IMR-90 (cell line): ENCODE data around the gene JAKMIP1. TPM values are rescaled to one million over a fixed set of nuclear protein-coding genes. Genes with fewer than 3 reads are reported as not detected.

ENCODE experiments used
- ATAC-seq: fragments of 200-7000 bp; cut with Tn5 transposase; 2 replicates; pipeline ENCODE4 v1.9.1; 2020; ENCODE audit warnings: low read depth, mild to moderate bottlenecking, moderate library complexity
- BruUV-seq: library from RNA; stranded (reverse); fragments of 400-500 nt; replicated peaks from 2 replicates; lab custom pipeline; 2021; lab: Mats Ljungman, UMichigan
- CTCF ChIA-PET: fragments of 300-600 bp; formaldehyde crosslinking; extraction: SDS; loops from one replicate; lab custom pipeline; 2021; ENCODE audit warnings: antibody characterized with exemption; lab: Yijun Ruan, JAX
- POLR2A ChIA-PET: fragments of 300-600 bp; sonication (Branson Sonifier 250); formaldehyde crosslinking; loops from one replicate; lab custom pipeline; 2022; ENCODE audit warnings: antibody characterized with exemption; ENCODE audit not compliant: unreplicated experiment; lab: Charles Lee
- DNase-seq: peaks from one replicate; pipeline ENCODE4 v3.0.0; 2013
- H2AFZ ChIP-seq: replicated peaks from 2 replicates; pipeline ENCODE3; 2013; ENCODE audit warnings: low read length, mild to moderate bottlenecking; ENCODE audit not compliant: poor library complexity
- H2AK5ac ChIP-seq: 2 replicates; pipeline ENCODE4 v1.6.1; 2013; ENCODE audit warnings: low read depth, low read length, inconsistent platforms
- H2AK9ac ChIP-seq: replicated peaks from 2 replicates; pipeline ENCODE3; 2013; ENCODE audit warnings: mild to moderate bottlenecking, low read depth, low read length, moderate library complexity; ENCODE audit not compliant: poor library complexity
- H2BK120ac ChIP-seq: 2 replicates; pipeline ENCODE4 v1.6.1; 2013; ENCODE audit warnings: low read depth, low read length, inconsistent platforms
- H2BK15ac ChIP-seq: 3 replicates; pipeline ENCODE4 v1.6.1; 2013; ENCODE audit warnings: low read depth, low read length, inconsistent platforms
- H2BK20ac ChIP-seq: 2 replicates; pipeline ENCODE4 v1.6.1; 2013; ENCODE audit warnings: low read depth, mild to moderate bottlenecking, inconsistent platforms, low read length, moderate library complexity
- H2BK5ac ChIP-seq: 2 replicates; pipeline ENCODE4 v1.6.1; 2013; ENCODE audit warnings: mild to moderate bottlenecking, low read depth, low read length, inconsistent platforms; ENCODE audit not compliant: poor library complexity, severe bottlenecking
- H3K14ac ChIP-seq: replicated peaks from 2 replicates; pipeline ENCODE4 v1.6.1; 2013; ENCODE audit warnings: low read depth, low read length, inconsistent platforms
- H3K18ac ChIP-seq: 2 replicates; pipeline ENCODE4 v1.6.1; 2013; ENCODE audit warnings: low read depth, low read length, control low read depth
- H3K23ac ChIP-seq: 2 replicates; pipeline ENCODE4 v1.6.1; 2013; ENCODE audit warnings: low read depth, low read length, inconsistent platforms
- H3K27ac ChIP-seq: 2 replicates; pipeline ENCODE4 v1.5.1; 2013; ENCODE audit warnings: mild to moderate bottlenecking, control low read depth, low read length; ENCODE audit not compliant: insufficient read depth
- H3K27me3 ChIP-seq: 2 replicates; pipeline ENCODE4 v1.6.1; 2013; ENCODE audit warnings: low read length; ENCODE audit not compliant: control insufficient read depth, insufficient read depth
- H3K36me3 ChIP-seq: 2 replicates; pipeline ENCODE4 v1.6.1; 2013; ENCODE audit warnings: low read length, mixed read lengths; ENCODE audit not compliant: control insufficient read depth, insufficient read depth
- H3K4ac ChIP-seq: 2 replicates; pipeline ENCODE4 v1.6.1; 2013; ENCODE audit warnings: low read depth, low read length, inconsistent platforms
- H3K4me1 ChIP-seq: 2 replicates; pipeline ENCODE4 v1.6.1; 2013; ENCODE audit warnings: low read length, mixed read lengths; ENCODE audit not compliant: control insufficient read depth, insufficient read depth
- H3K4me2 ChIP-seq: 2 replicates; pipeline ENCODE4 v1.6.1; 2013; ENCODE audit warnings: low read depth, mild to moderate bottlenecking, control low read depth, low read length, moderate library complexity
- H3K4me3 ChIP-seq: 2 replicates; pipeline ENCODE4 v1.5.1; 2013; ENCODE audit warnings: low read depth, mild to moderate bottlenecking, control low read depth, low read length, moderate library complexity; ENCODE audit not compliant: insufficient read depth
- H3K56ac ChIP-seq: 2 replicates; pipeline ENCODE4 v1.6.1; 2013; ENCODE audit warnings: low read length, inconsistent platforms; ENCODE audit not compliant: insufficient read depth; ENCODE audit errors: extremely low read depth
- H3K79me1 ChIP-seq, 2 experiments: 2 replicates each; pipeline ENCODE4 v1.6.1; 2013; ENCODE audit warnings: low read length in 2 of 2, inconsistent platforms in 1 of 2, low read depth in 1 of 2
- H3K9ac ChIP-seq: 2 replicates; pipeline ENCODE4 v1.6.1; 2013; ENCODE audit warnings: low read depth, low read length, control low read depth
- H3K9me1 ChIP-seq: 2 replicates; pipeline ENCODE4 v1.6.1; 2013; ENCODE audit warnings: low read length, inconsistent platforms; ENCODE audit not compliant: insufficient read depth
- H3K9me3 ChIP-seq: 2 replicates; pipeline ENCODE4 v1.6.1; 2013; ENCODE audit warnings: low read length; ENCODE audit not compliant: control insufficient read depth, insufficient read depth
- H4K20me1 ChIP-seq: 2 replicates; pipeline ENCODE4 v1.6.1; 2013; ENCODE audit warnings: low read length, inconsistent platforms; ENCODE audit not compliant: insufficient read depth
- H4K5ac ChIP-seq: 2 replicates; pipeline ENCODE4 v1.6.1; 2013; ENCODE audit warnings: mild to moderate bottlenecking, low read depth, low read length, control low read depth
- H4K8ac ChIP-seq, 2 experiments: 2 replicates each; pipeline ENCODE4 v1.6.1; 2013; ENCODE audit warnings: low read depth in 2 of 2, low read length in 2 of 2, control low read depth in 1 of 2, inconsistent platforms in 1 of 2
- H4K91ac ChIP-seq: 2 replicates; pipeline ENCODE4 v1.6.1; 2013; ENCODE audit warnings: low read depth, low read length, inconsistent platforms; ENCODE audit not compliant: insufficient read depth
- CEBPB ChIP-seq: IDR thresholded peaks from 2 replicates; pipeline ENCODE4 v1.6.1; 2012; ENCODE audit warnings: low read depth, low read length, improper control_type of control experiment
- CHD1 ChIP-seq: IDR thresholded peaks from 2 replicates; pipeline ENCODE4 v1.6.1; 2012; ENCODE audit warnings: low read depth, low read length, improper control_type of control experiment
- CTCF ChIP-seq: conservative IDR thresholded peaks from 2 replicates; pipeline ENCODE4 v1.5.1; 2012; ENCODE audit warnings: mild to moderate bottlenecking, low read depth, low read length, improper control_type of control experiment
- ELK1 ChIP-seq: fragments of 150-350 bp; IDR thresholded peaks from 2 replicates; pipeline ENCODE4 v1.6.1; 2016; ENCODE audit warnings: low read depth, mild to moderate bottlenecking, low read length, moderate library complexity, borderline replicate concordance
- FOS ChIP-seq: fragments of 150-350 bp; IDR thresholded peaks from 2 replicates; pipeline ENCODE4 v1.6.1; 2016; ENCODE audit warnings: low read depth, low read length
- MAFK ChIP-seq: IDR thresholded peaks from 2 replicates; pipeline ENCODE4 v1.6.1; 2012; ENCODE audit warnings: low read depth, low read length, improper control_type of control experiment
- MAZ ChIP-seq: IDR thresholded peaks from 2 replicates; pipeline ENCODE4 v1.6.1; 2012; ENCODE audit warnings: low read depth, mild to moderate bottlenecking, low read length, improper control_type of control experiment, moderate library complexity, borderline replicate concordance
- MXI1 ChIP-seq: IDR thresholded peaks from 2 replicates; pipeline ENCODE4 v1.6.1; 2012; ENCODE audit warnings: low read depth, mild to moderate bottlenecking, low read length, moderate library complexity, borderline replicate concordance
- RCOR1 ChIP-seq: IDR thresholded peaks from 2 replicates; pipeline ENCODE4 v1.6.1; 2012; ENCODE audit warnings: mild to moderate bottlenecking, low read length, improper control_type of control experiment; ENCODE audit not compliant: insufficient replicate concordance
- RFX5 ChIP-seq: IDR thresholded peaks from 2 replicates; pipeline ENCODE4 v1.8.0; 2012; ENCODE audit warnings: low read depth, mild to moderate bottlenecking, low read length, moderate library complexity
- SMC3 ChIP-seq: fragments of 150-350 bp; IDR thresholded peaks from 2 replicates; pipeline ENCODE4 v1.6.1; 2016; ENCODE audit warnings: low read depth, mild to moderate bottlenecking, antibody characterized with exemption, low read length, moderate library complexity
- WGBS, 2 experiments: methylation state at CpG; one replicate each; pipeline versions ENCODE4 v1.1.5 to v1.1.7; 2013; ENCODE audit warnings: missing lambda C conversion rate in 2 of 2; ENCODE audit not compliant: insufficient read length in 1 of 2; ENCODE audit errors: extremely low coverage in 2 of 2; 5-methylcytosine and 5-hydroxymethylcytosine counted together
- dilution Hi-C: fragments of 300-500 bp; cut with HindIII; formaldehyde crosslinking; loops from one replicate; pipeline ENCODE4 v1.14.3; 2018; ENCODE audit warnings: low sequenced_read_pairs; ENCODE audit not compliant: unreplicated experiment
- in situ Hi-C: fragments of 300-500 bp; cut with MboI; formaldehyde crosslinking; loops from 3 replicates; pipeline ENCODE4 v1.14.3; 2019; ENCODE audit warnings: low sequenced_read_pairs, inconsistent platforms, mixed read lengths
- intact Hi-C: fragments of 100-400 bp; cut with micrococcal nuclease; formaldehyde crosslinking; loops from 2 replicates; pipeline ENCODE4 v1.10.0; 2022
- polyA plus RNA-seq, 3 experiments: library from polyadenylated mRNA; depleted of rRNA; stranded (reverse); fragments of >200 nt; gene quantifications; 2 replicates each; pipeline ENCODE4 v1.2.3, GENCODE V29; 2012; ENCODE audit warnings: low replicate concordance in 1 of 3
- total RNA-seq: library from RNA; depleted of rRNA; stranded (reverse); fragments of >200 nt; gene quantifications from 2 replicates; pipeline ENCODE4 v1.2.3, GENCODE V29; 2012

JAKMIP1 gene
- total and polyA plus RNA-seq, 2 of the 4 experiments (the other 2 are of a cell fraction), result not detected

- Histone ChIP-seq H3K4me2 (no peak overlapping the region), H2AFZ (no peak overlapping the region), H3K9me1 (no peaks in the 10 kb centered on the region), H3K27ac (no peak overlapping the region), H3K4ac (no peak overlapping the region), H3K9ac (no peak overlapping the region), H3K79me1 (no peaks in the 10 kb centered on the region), H3K23ac (no peak overlapping the region), H2BK120ac (no peak overlapping the region), H4K8ac (no peak overlapping the region), H4K5ac (no peak overlapping the region), H3K4me3 (no peak overlapping the region), H4K91ac (no peak overlapping the region), H3K56ac (no peak overlapping the region), H3K4me1 (no peaks in the 10 kb centered on the region; the same call in 1 of the 2 replicates), H3K27me3 (peaks cover 40% of the 10 kb centered on the region; the same call in 1 of the 2 replicates), H2AK5ac (no peak overlapping the region), H2BK20ac (no peak overlapping the region), H2AK9ac (no peak overlapping the region), H4K20me1 (no peaks in the 10 kb centered on the region), H2BK15ac (no peak overlapping the region), H3K14ac (no peak overlapping the region), H2BK5ac (no peak overlapping the region), H3K36me3 (no peaks in the 10 kb centered on the region), H3K9me3 (peaks cover 2% of the 10 kb centered on the region; the same call in 1 of the 2 replicates), H3K18ac (no peak overlapping the region)
- WGBS, 2 experiments, result 70% methylated on average over 4 of the region's 11 CpGs; no CpG with 5 or more reads in 1 of the 2 experiments
- dilution Hi-C loops, result no loop called here
- no peak for TF ChIP-seq MAFK
- TF ChIP-seq RFX5, result no peak
- no peak for TF ChIP-seq MXI1
- no peak for TF ChIP-seq CTCF
- TF ChIP-seq ELK1, result no peak
- no peak for TF ChIP-seq FOS
- TF ChIP-seq SMC3, result no peak
- no peak for TF ChIP-seq MAZ
- TF ChIP-seq CEBPB, result no peak
- TF ChIP-seq CHD1, result no peak
- no peak for TF ChIP-seq RCOR1
- BruUV-seq, result no TSS peak
- ATAC-seq, result no peak
- no peak for DNase-seq
- ChIA-PET POLR2A (no interaction called here), CTCF (no interaction called here)
- intact Hi-C loops, result no loop called here
- in situ Hi-C loops, result no loop called here
Observed at GRCh38 chr4:6196871-6197270, 3.5 kb downstream of the JAKMIP1 start.
